ENCODE data around the gene CCDC51.
"Not testable (repeated sequence)": the region's sequence is repeated elsewhere in the genome, so short reads cannot be mapped to it uniquely, and the experiment has no call there.

The CCDC51 gene

DNA sequence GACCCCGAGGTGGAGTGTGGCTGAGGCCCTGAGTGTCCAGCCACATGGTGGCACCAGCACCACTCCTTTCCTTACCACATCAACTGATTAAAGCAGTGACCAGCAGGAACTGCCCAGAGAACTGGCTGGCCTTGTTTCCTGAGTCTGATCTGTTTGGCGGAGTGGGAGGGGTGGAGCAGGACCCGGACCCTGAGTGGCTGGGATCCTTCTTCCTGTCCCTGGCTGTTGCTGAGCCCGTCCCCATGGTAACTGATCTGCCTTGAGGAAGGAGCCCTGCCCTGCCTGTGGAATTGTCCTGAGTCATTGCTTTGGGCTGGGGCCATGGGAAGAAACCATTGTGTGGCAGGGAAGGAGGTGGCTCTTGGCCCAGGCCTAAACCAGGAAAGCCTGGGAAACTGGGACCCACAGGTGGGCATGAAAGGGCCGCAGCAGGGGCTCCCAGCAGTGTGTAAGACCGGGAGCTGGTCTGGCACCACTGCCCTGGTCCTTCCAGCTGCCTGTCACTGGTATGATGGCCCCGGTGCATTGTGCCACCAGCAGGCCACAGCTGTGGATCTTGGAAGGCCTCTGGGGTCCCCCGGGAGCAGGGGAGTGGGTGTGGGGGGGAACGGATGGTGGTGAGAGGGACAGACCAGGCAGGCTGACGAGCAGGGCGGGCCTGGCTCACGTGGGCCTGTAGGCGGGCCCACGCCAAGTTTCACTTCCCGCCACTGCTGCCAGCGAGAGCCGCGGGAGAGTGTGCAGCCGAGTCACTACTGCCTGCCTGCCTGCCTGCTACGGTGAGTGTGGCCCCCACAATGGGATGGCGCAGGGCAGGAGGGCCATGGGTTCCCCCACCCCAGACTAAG, 25.8 kb upstream of the CCDC51 start:
- DNase-seq: peak; percentile 81 to 92

DNA sequence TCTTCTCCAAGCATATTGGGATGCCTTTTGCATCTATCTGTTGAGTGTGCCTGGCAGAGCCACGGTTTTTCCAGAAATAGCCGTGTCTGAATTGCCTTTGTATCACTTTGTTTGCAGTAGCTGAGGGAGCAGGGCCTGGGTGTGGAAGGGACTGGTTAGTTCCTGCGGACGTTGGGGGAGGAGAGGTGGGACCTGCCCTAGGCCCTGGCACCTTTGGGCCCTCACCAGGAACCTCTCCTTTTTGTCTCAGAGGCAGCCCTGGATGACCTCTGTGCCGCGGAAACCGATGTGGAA, 25.3 kb upstream of the CCDC51 start:
- DNase-seq: no peak

DNA sequence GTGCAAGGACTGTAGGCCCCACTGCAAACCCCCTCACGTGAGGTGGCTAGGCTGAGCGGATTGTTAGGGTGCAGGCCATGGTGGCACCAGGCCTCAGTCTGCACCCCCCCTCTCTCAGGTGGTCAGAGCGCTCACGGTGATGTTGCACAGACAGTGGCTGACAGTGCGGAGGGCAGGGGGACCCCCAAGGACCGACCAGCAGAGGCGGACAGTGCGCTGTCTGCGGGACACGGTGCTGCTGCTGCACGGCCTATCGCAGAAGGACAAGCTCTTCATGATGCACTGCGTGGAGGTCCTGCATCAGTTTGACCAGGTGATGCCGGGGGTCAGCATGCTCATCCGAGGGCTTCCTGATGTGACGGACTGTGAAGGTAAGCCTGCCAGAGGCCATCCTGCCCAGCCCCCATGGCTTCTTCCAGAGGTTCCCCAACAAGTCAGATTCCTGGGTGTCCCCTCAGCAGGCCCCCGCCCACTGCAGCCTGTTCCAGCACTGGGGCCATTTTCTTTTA, 24.8 kb upstream of the CCDC51 start:
- no peak for DNase-seq

DNA sequence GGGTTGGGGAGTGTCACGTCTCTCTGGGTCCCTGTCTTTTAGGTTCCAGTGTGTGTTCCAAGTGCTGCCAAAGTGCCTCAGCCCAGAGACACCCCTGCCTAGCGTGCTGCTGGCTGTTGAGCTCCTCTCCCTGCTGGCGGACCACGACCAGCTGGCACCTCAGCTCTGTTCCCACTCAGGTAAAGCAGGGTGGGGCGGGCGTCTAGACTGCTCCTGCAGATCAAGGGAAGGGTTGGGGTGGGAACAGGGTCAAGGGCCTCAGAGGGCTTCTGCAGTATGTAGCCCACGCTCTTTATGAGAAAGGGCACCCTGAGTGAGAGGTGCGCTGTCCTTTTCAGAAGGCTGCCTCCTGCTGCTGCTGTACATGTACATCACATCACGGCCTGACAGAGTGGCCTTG, 23.8 kb upstream of the CCDC51 start:
- DNase-seq: no peak

DNA sequence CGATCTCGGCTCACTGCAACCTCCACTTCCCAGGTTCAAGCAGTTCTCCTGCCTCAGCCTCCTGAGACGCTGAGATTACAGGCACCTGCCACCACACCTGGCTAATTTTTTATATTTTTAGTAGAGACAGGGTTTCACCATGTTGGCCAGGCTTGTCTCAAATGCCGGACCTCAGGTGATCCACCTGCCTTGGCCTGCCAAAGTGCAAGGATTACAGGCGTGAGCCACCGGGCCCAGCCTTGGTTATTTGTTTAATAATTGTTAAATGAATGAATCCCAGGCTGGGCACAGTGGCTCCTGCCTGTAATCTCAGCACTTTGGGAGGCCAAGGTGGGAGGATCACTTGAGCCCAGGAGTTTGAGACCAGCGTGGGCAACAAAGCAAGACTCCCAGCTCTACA, 21.8 kb upstream of the CCDC51 start:
- not testable (repeated sequence) for DNase-seq

DNA sequence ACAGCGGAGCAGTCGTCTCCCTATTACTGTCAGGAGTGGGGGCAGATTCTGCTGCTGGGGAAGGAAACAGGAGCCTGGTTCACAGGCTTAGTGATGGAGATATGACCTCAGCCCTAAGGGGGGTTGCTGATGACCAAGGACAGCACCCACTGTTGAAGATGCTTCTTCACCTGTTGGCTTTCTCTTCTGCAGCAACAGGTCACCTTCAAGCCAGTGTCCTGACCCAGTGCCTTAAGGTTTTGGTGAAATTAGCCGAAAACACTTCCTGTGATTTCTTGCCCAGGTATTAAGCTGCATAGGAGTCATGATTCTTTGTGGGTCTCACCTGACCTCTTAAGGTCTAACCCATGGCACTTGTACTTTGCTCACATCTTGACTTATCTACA, 20.6 kb upstream of the CCDC51 start:
- DNase-seq: no peak

DNA sequence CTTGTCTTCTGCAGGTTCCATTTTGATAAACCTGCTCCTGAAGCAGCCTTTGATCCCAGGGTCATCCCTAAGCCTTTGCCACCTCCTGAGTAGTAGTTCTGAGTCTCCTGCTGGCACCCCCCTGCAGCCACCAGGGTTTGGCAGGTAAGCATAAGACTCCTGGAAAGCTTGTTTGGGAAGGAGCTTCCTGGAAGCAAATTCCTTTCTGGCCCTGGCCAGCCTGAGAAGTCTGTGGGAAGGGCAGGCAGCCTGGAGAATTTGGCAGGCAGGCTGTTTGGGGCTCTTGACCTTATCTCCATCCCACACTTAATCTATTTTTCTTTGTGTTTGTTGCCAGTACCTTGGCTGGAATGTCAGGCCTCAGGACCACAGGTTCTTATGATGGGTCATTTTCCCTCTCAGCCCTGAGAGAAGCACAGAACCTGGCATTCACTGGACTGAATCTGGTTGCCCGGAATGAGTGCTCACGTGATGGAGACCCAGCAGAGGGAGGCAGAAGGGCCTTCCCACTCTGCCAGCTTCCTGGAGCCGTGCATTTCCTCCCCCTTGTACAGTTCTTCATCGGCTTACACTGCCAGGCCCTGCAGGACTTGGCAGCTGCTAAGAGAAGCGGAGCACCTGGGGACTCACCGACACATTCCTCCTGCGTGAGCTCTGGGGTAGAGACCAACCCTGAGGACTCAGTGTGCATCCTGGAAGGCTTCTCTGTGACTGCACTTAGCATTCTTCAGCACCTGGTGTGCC, 20.0 kb upstream of the CCDC51 start:
- no peak for DNase-seq

DNA sequence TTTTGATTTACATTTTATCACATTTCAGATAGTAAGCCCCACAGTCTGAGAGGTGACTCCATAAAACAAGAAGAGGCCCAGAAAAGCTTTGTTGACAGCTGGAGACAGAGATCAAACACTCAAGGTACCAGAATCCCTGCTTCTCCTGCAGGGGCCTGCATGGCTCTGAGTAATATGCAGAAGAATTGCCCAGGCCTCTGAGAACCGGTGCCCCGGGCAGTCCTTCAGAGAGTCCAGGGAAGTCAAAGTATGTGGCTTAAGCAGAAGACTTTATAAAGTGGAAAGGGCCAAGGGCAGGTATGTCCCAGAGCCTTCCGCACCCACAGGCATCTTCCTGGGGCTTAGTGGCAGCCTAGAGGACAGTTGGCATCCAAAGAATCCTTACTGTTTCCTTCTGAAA, 19.4 kb upstream of the CCDC51 start:
- DNase-seq: no peak

DNA sequence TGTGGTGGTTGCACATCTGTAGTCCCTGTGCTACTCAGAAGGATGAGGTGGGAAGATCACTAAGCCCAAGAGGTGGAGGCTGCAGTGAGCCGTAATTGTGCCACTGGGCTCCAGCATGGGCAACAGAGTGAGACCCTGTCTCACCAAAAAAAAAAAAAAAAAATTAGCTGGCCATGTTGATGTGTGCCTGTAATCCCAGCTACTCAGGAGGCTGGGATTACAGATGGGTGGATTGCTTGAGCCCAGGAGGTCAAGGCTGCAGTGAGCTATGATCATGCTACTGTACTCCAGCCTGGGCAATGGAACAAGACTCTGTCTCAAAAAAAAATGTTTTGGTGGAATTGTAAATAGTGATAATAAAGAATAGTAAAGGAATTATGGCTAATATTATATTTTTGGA, 16.5 kb upstream of the CCDC51 start:
- DNase-seq: no peak

DNA sequence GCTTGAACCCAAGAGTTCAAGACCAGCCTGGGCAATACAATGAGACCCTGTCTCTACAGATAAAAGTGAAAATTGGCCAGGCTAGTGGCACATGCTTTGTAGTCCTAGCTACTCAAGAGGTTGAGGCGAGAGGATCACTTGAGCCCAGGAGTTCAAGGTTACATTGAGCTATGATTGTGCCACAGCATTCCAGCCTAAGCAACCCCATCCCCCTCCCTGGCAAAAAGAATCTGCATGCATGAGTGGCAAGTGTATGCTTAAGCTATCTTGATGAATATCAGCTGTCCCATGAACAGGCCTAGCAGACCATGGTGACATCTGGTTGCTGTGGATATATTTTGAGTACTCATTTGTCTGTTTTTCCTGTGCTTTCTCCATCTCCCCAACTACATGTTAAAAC, 11.4 kb upstream of the CCDC51 start:
- no peak for DNase-seq

DNA sequence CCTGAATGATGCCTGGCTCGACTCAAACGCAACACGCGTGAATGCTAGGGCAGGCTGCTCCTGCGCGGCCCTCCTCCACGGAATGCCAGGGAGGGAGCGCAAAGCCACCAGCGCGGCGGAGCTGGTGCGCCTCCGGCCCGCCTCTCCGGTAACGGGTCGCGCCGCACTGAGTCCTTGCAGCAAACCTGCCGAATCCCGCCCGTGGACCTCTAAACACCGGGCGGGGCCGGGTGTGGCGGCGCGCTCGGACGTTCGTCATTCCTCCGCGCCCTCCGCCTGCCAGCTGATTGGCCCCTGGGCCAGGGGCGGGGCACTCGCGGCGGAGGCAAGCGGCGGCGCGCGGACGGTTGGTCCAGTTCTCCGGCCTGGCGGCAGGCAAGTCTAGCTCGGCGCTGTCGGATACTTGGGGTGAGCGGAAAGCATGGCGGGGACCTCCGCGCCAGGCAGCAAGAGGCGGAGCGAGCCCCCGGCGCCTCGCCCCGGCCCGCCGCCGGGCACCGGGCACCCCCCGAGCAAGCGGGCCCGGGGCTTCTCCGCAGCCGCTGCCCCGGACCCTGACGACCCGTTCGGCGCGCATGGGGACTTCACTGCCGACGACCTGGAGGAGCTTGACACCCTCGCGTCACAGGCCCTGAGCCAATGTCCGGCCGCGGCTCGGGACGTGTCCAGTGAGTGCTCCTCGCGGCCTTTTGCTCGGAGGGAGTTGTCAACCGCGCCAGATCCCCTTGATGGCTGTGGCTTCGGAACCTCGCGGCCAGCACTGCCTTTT, 6.7 kb upstream of the CCDC51 start, which contains the start of gene ATRIP:
TSS of gene ATRIP (plus strand) at position 313 of the 769 bp plus-strand sequence. CDS start at position 422, 109 bp downstream.
- DNase-seq: peak; percentile 79 to 89

DNA sequence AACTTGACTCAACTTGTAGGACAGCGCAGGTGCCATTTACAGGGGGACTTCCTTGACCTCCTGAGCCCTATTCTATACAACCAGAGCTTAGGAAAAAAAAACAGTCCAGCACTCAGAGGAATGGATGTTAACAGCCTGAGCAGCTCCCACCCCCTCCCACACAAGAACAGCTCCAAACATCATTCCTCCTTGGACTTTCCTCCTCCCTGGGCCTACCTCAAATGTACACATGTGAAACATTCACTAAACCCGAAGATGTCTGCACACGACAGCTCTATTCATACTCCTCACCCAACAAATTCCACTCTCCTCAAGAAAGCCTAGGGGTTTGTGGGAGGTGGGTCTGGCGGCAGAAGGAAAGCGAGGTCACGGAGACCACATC, 6.1 kb upstream of the CCDC51 start:
- DNase-seq: no peak

DNA sequence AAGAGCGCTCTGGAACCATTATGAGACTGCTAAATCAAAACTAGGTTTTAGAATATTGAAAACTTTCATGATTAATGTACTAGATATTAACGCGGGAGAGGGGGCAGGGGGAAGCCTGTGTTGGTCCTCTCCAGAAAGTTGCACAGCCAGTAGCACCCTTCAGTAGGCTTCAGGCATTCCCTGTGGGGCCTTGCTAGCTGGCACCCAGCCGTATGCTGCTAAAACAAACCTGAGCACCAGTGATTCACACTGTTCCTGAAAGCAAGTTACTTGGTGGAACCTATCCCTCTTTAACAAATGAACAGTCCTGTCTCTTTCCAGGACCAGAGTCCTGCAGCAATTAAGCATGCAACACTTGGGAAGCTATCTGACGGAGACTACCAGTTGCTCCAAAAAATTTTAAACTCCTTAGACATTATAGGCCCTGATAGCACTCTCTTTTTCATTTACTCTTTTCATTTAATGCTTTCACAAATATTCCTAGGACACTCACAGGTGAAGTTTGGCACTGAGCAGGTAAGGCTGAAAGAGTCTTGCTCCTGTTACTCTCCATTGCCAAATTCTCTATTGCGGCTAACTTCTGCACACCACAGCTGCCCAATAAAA, 5.5 kb upstream of the CCDC51 start:
- DNase-seq: no peak

DNA sequence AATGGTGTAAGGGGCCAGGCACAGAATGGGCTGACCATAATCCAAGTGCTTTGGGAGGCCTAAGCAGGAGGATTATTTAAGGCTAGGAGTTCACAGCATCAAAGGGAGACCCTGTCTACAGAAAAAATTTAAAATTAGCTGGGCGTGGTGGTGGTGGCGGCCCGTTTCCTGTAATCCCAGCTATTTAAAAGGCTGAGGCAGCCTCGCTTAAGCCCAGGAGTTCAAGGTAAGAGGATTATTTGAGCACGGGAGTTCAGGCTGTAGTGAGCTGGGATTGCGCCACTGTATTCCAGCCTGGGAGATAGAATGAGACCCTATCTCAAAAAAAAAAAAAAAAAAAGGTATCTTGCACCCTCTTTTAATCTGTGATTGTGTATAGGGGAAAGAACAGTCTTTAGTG, 2.0 kb upstream of the CCDC51 start:
- no peak for DNase-seq

DNA sequence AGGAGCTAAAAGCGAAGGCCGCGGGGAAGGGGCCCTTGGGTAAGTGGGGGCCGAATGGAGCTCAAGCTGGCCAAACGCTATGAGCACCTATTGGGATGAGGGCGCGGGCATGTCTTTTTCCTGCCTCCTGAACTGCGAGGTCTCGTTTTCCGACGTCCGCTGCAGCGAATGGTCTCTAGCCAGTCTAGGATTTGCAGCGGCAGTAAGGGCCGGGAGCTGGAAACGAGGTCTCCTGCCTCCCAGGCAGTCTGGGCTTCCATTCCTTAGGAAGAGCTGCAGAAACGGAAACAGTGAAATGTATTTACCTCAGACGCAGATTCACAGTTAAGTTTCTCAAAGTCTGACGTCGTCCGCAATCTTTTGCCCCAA, 655 bp upstream of the CCDC51 start:
- DNase-seq: peak in 1 of 2 donors; percentile 27

DNA sequence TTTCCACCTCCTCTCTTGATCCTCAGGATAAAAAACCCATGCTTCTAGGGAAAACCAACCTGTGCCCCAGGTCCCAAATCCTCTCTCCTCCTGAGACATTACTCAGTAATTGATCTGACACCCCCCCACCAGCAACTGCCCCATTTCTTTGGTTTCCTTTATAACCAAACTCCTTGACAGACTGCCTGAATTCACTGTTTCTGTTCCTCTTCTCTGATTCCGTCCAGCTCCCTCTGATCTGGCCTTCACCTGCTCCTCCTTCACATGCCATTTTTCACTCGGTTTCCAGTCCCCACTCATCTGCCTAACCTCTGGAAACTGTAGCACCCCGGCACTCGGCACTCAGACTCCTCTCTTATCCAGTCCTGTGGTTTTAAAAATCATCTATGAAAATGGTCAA, 2.1 kb downstream of the CCDC51 start:
- DNase-seq: no peak

DNA sequence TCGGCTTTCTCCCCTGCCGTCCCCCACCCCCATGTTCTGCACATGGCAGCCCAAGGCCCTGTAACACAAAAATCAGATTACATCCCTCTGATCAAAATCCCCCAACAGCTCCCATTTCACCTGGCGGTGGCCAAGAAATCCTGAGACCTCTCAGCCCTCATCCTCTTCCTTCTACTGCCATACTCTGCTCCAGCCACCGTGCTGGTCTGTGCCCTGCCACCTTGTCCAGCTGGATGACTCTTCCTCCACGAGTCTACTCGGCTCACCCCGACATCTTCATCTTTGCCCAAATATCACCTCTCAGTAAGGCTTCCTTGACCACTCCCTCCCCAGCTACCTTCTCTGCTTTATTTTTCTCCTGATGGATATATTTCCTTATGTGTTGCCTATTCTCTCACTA, 3.1 kb downstream of the CCDC51 start:
- no peak for DNase-seq

DNA sequence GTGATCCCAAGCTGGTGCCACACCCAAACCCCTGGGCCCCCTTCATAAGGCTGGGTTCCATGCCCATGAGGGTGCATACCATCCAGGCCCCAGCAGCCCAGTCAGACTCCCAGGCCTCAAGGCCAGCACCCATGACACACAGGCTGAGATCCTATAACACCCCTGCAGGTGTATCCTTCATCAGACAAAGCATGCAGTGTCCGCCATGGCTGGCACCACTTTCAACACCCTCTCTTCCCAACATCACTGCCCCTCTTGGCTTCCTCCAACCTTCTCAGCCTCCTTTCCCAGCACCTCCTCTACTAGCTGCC, 3.5 kb downstream of the CCDC51 start:
- DNase-seq: no peak

DNA sequence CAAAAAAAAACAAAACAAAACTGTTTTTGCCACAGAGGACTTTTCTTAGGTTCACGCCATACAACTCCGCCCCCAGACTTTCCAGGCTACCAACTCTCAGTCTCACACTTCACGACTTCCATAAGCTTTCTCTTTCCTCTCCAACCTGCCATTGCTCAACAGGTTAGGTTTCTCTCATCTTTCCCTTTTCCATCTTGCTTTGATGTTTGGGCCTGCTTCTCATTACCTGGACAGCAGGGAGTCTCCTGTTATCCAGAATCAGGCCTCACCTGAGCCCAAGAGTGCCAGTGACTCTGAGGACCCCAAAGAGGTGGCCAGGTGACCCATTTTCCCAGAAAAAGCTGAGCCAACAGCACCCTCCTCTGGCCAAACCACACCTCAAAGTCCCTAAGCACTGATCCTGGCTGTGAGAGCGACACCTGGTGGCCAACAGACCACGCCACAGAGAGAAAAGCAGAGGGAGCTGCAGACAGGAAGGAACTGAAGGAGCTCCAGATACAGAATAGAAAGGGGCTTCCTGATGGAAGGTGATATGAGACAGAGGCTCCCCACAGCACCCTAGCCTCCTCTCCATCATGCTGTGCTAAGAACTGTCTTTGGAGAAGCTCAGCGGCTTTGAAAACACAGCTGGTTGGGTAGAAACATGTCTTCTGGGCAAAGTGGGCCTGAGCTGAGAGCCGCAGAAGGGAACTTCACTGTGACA, 4.0 kb downstream of the CCDC51 start:
- peak; percentile 88 to 89 for DNase-seq

DNA sequence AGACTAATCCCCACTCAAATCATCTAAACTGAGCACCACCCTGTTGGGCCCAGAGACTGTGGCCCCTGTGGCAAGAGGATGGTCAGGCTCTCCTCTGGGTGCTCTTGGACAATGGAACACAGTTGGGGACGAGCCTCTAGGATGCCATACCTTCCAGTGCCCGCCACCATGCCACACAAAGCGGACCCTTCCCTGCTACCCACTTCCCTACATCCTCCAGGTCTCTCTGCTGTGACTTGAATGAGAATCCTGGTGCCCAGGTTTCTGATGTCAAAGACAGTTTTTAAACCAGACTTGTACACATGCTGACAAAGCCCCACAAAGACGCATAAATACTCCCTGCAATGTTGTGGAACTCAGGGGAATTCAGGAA, 4.7 kb downstream of the CCDC51 start:
- no peak for DNase-seq

DNA sequence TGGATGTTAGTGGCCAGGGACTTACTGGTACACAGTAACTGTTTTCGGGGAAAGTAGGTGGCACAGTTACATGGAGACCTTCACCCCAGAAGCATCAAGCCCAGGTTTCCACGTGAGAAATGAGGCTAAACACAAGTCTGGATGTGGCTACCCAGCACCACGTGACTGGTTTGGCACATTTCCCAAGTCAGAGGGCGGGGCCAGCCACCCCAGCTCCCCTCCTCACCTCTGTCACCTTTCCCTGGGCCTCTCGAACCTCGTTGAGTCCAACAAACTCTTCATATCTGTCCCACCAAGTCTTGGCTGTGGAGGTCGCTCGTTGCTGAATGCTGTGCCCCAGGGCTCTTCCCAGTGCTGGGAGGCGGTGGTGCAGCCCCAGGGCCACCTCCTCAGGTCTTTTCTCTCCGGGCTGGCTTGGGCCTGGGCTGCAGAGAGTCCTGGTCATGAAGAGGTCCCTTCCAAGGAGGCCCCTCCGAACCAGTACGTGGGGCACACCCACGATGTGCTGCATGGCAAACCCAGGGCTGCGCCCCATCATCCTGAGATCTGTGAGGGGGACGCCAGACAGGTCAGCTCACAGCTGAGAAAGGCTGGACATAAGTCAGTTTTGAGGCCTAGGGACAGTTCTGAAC, 5.2 kb downstream of the CCDC51 start:
- DNase-seq: no peak

DNA sequence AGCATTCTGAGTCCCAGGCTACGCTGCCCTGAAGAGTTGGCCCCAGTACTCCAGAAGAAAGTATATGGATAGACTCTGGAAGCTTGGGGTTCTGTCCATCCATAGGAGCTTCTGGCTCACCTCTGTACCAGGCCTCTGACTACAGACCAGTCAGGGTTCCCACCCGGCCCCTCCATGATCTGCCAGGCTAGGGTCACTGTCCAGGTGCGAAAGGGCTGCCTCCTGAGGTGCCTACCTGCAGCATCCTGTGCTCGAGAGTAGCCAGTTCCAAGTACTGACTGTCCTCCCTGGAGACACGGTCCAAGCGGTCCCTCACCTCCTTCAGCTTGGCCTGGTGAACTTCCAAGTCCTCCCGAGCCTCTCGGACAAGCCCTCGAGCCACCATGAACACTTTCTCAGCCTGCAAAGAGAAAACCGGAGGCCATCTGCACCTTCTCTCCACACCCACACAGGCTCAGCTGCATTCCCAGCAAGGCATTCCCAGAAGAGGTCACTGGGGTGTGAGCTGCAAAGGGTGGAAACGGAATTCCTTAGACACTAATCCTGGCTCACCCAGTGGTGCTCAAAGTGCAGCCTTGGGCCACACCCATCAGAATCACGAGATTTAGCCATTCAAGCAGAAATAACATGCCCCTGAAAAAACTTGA, 6.3 kb downstream of the CCDC51 start:
- no peak for DNase-seq
